Measurements from ENCODE around the gene ST3GAL3.

DNA sequence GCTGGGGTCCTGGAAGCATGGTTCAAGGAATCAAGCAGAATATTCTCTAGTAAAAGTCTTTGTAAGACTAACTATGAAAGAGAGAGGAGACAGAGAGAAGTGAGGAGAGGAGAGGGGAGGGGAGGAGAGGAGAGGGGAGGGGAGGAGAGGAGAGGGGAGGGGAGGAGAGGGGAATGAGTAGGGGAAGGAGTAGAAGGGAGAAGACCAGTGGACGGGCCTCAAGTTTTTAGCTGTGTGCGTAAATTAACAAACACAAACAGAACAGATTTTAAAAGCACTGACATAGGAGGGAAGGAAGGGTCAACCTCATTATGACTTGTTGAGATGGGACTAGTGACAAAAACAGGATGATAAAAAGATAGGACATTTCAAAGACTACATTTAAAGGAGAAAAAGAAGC lies 62.8 kb downstream of the ST3GAL3 start:
- no peak for TF ChIP-seq CTCF (IDR thresholded peaks at IDR 0.05)
- no peak for TF ChIP-seq POLR2AphosphoS5 (IDR thresholded peaks at IDR 0.05)

All from prostate gland (tissue), 2 donors.